GM18499 (cell line): ENCODE data around the gene ISX.

Experiments used
- ATAC-seq: cut with Tn5 transposase; IDR thresholded peaks from one replicate; pipeline ENCODE4 v1.9.1; 2021; ENCODE audit warnings: moderate number of reproducible peaks; ENCODE audit not compliant: insufficient read depth, unreplicated experiment

The ISX gene

GRCh38 chr22:35051013-35051535 lies 14.9 kb upstream of the ISX start:
- no peak for ATAC-seq

- ATAC-seq = no peak
These were observed 14.2 kb upstream of the ISX start for GRCh38 chr22:35051791-35052190.

- no peak for ATAC-seq
These were observed 12.7 kb upstream of the ISX start for GRCh38 chr22:35053060-35053835.

- no peak for ATAC-seq
These were observed 11.9 kb upstream of the ISX start for GRCh38 chr22:35054064-35054463.

- ATAC-seq = no peak
These were observed 9.5 kb upstream of the ISX start for GRCh38 chr22:35056486-35056885.

GRCh38 chr22:35057155-35057554 lies 8.8 kb upstream of the ISX start:
- no peak for ATAC-seq

GRCh38 chr22:35059632-35060031 lies 6.3 kb upstream of the ISX start:
- ATAC-seq = no peak

GRCh38 chr22:35064664-35065063 lies 1.3 kb upstream of the ISX start:
- ATAC-seq = no peak

- ATAC-seq = no peak
These were observed 775 bp upstream of the ISX start for GRCh38 chr22:35065183-35065582.

GRCh38 chr22:35066768-35067167 lies 810 bp downstream of the ISX start:
- ATAC-seq = no peak

GRCh38 chr22:35069541-35069940 lies 3.6 kb downstream of the ISX start:
- no peak for ATAC-seq

GRCh38 chr22:35070451-35071093 lies 4.6 kb downstream of the ISX start:
- ATAC-seq = no peak

GRCh38 chr22:35071784-35072183 lies 5.8 kb downstream of the ISX start:
- no peak for ATAC-seq

GRCh38 chr22:35072925-35073324 lies 7.0 kb downstream of the ISX start:
- no peak for ATAC-seq

- no peak for ATAC-seq
These were observed 8.6 kb downstream of the ISX start for GRCh38 chr22:35074583-35074982.

- ATAC-seq = no peak
These were observed 10.7 kb downstream of the ISX start for GRCh38 chr22:35076630-35077029.

GRCh38 chr22:35085621-35086020 lies 19.7 kb downstream of the ISX start:
- no peak for ATAC-seq

GRCh38 chr22:35089139-35089538 lies 23.2 kb downstream of the ISX start:
- ATAC-seq = no peak

GRCh38 chr22:35092406-35092805 lies 26.4 kb downstream of the ISX start:
- no peak for ATAC-seq

GRCh38 chr22:35098921-35099320 lies 33.0 kb downstream of the ISX start:
- no peak for ATAC-seq

GRCh38 chr22:35099883-35100282 lies 33.9 kb downstream of the ISX start:
- ATAC-seq = no peak

GRCh38 chr22:35102663-35103062 lies 36.7 kb downstream of the ISX start:
- ATAC-seq = no peak
